H1 (cell line): Measurements from ENCODE around the gene LMO2.

Source experiments
- CEBPB ChIP-seq: IDR thresholded peaks from 2 replicates; pipeline ENCODE4 v1.6.1; 2012; ENCODE audit warnings: low read depth, low read length
- CTCF ChIP-seq, 3 experiments: IDR thresholded peaks; 1 replicate in 2 of 3; 2 replicates in 1 of 3; pipeline versions ENCODE4 v1.5.1 to v1.6.1; 2011; ENCODE audit warnings: low read length in 3 of 3, mild to moderate bottlenecking in 3 of 3, inconsistent platforms in 2 of 3, low read depth in 1 of 3, moderate library complexity in 1 of 3; ENCODE audit not compliant: insufficient read depth in 1 of 3; ENCODE audit errors: control extremely low read depth in 1 of 3
- EGR1 ChIP-seq: IDR thresholded peaks from 2 replicates; pipeline ENCODE4 v1.6.1; 2011; ENCODE audit warnings: low read depth, low read length, borderline replicate concordance
- EP300 ChIP-seq, 2 experiments: IDR thresholded peaks; 1 replicate in 1 of 2; 2 replicates in 1 of 2; pipeline ENCODE4 v1.6.1; 2011 to 2012; ENCODE audit warnings: low read depth in 2 of 2, low read length in 2 of 2, mild to moderate bottlenecking in 2 of 2, borderline replicate concordance in 1 of 2, inconsistent platforms in 1 of 2, moderate library complexity in 1 of 2
- EZH2 ChIP-seq: fragments of 200-600 bp; sonication (generic); IDR thresholded peaks from 2 replicates; pipeline ENCODE4 v1.7.1; 2012; ENCODE audit warnings: low read depth, mild to moderate bottlenecking, moderate library complexity, low read length, inconsistent platforms; ENCODE audit not compliant: severe bottlenecking
- GABPA ChIP-seq: IDR thresholded peaks from 2 replicates; pipeline ENCODE4 v1.6.1; 2011; ENCODE audit warnings: mild to moderate bottlenecking, low read length, moderate library complexity, borderline replicate concordance; ENCODE audit not compliant: insufficient read depth
- JUND ChIP-seq: IDR thresholded peaks from 2 replicates; pipeline ENCODE4 v1.6.1; 2011; ENCODE audit warnings: mild to moderate bottlenecking, improper control_type of control experiment, low read length
- POLR2A ChIP-seq, 2 experiments: IDR thresholded peaks; 1 replicate in 1 of 2; 2 replicates in 1 of 2; pipeline ENCODE4 v1.6.1; 2011; ENCODE audit warnings: low read depth in 2 of 2, low read length in 2 of 2, mild to moderate bottlenecking in 2 of 2; ENCODE audit errors: control extremely low read depth in 1 of 2
- POLR2AphosphoS5 ChIP-seq: IDR thresholded peaks from 2 replicates; pipeline ENCODE4 v1.6.1; 2011; ENCODE audit warnings: low read depth, low read length
- RAD21 ChIP-seq, 2 experiments: IDR thresholded peaks in 1 of 2; conservative IDR thresholded peaks in 1 of 2; 2 replicates each; pipeline ENCODE4 v1.6.1; 2011; ENCODE audit warnings: low read depth in 2 of 2, low read length in 2 of 2, improper control_type of control experiment in 1 of 2, inconsistent platforms in 1 of 2, mild to moderate bottlenecking in 1 of 2, moderate library complexity in 1 of 2
- RBBP5 ChIP-seq: IDR thresholded peaks from 2 replicates; pipeline ENCODE4 v1.7.1; 2012; ENCODE audit warnings: low read depth, mild to moderate bottlenecking, inconsistent platforms, low read length, moderate library complexity, borderline replicate concordance
- RNF2 ChIP-seq: fragments of 200-900, 300-1000 bp; sonication (generic); IDR thresholded peaks from 2 replicates; pipeline ENCODE4 v1.7.1; 2016; ENCODE audit warnings: borderline replicate concordance, low read depth, mild to moderate bottlenecking, antibody characterized with exemption, low read length; ENCODE audit not compliant: poor library complexity, severe bottlenecking; ENCODE audit errors: missing control alignments
- SP1 ChIP-seq: IDR thresholded peaks from 2 replicates; pipeline ENCODE4 v1.6.1; 2011; ENCODE audit warnings: low read depth, low read length

- TF ChIP-seq CTCF (IDR thresholded peaks at IDR 0.05; ENCODE audit: control extremely low read depth in 1 of 3, insufficient read depth in 1 of 3, low read depth in 1 of 3, low read length in 3 of 3), result no peak
- TF ChIP-seq EZH2, result no peak
- TF ChIP-seq RNF2, result no peak
- no peak for TF ChIP-seq EP300 (IDR thresholded peaks at IDR 0.05; ENCODE audit: borderline replicate concordance in 1 of 2, low read depth in 2 of 2, low read length in 2 of 2)
- TF ChIP-seq POLR2AphosphoS5, result no peak
- no peak for TF ChIP-seq POLR2A (IDR thresholded peaks at IDR 0.05; ENCODE audit: control extremely low read depth in 1 of 2, low read depth in 2 of 2, low read length in 2 of 2)
- no peak for TF ChIP-seq RBBP5
- TF ChIP-seq RAD21 (IDR thresholded peaks at IDR 0.05 in 1 of 2, conservative IDR thresholded peaks at IDR 0.05 in 1 of 2; ENCODE audit: low read depth in 2 of 2, low read length in 2 of 2), result no peak
- no peak for TF ChIP-seq CEBPB
- no peak for TF ChIP-seq GABPA
- no peak for TF ChIP-seq JUND
- no peak for TF ChIP-seq EGR1
- TF ChIP-seq SP1, result no peak
Measured at GRCh38 chr11:33909150-33909549, 17.3 kb upstream of the LMO2 start.
